Fibroblast of skin of left biceps (primary cell): ENCODE measurements around the gene TXNL4A.
"Not testable (repeated sequence)": the region's sequence is repeated elsewhere in the genome, so short reads cannot be mapped to it uniquely, and the experiment has no call there.

Source experiments
- DNase-seq, 2 experiments: peaks; one replicate each; pipeline ENCODE4 v3.0.0-alpha.2; 2013; ENCODE audit warnings: low read depth in 2 of 2

TXNL4A gene, protein sequence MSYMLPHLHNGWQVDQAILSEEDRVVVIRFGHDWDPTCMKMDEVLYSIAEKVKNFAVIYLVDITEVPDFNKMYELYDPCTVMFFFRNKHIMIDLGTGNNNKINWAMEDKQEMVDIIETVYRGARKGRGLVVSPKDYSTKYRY

DNA sequence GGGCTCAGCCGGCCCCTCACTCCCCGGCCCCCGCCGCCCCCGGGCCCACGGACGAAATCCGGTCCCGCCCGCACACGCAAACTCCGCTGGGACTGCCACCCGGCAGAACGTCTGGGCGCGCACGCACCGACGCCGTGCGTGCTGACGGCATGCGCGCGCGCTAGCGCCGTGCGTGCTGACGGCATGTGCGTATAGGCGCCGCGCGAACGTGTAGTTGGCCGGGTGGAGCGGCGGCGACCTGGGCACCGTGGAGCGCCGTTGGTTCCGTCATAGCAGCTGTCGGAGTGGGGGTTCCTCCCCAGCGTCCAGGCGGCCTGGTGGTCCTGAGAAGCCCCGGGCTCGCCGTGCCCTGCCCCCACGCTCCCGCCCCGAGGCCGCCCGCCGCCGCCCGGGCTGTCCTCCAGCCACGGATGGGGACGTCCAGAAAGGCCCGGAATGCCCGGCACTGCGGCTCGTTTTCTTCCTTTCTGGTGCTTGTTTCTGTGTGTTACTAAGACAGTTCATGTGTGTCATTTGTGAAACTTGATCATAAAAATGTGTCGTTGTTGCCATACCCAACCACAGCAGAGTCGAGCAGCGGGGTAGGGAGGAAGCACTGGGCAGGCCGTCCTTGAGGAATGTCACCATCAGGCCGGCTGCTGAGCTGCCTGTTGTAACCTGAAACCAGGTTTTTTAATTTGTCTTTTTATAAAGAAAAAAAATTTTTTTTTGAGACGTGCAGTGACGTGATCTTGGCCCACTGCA, at the start of gene TXNL4A:
TSS of gene TXNL4A (minus strand) at position 113 of the 744 bp plus-strand sequence. CDS start 171 bp downstream, outside the sequence.
- DNase-seq = peak; percentile 61 to 62

DNA sequence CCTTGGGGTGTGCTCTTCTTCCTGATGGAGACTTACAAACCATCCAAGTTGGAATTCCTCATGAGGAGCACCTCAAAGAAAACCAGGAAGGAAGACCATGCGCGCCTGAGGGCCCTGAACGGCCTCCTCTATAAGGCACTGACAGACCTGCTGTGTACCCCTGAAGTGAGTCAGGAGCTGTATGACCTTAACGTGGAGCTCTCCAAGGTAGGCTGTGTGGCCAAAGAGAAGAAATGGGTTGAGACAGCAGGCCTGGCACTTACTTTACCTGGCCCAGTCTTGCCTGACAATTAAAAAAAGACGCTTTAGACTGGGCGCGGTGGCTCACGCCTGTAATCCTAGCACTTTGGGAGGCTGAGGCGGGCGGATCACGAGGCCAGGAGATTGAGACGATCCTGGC, 48.9 kb upstream of the TXNL4A start:
- no peak for DNase-seq

DNA sequence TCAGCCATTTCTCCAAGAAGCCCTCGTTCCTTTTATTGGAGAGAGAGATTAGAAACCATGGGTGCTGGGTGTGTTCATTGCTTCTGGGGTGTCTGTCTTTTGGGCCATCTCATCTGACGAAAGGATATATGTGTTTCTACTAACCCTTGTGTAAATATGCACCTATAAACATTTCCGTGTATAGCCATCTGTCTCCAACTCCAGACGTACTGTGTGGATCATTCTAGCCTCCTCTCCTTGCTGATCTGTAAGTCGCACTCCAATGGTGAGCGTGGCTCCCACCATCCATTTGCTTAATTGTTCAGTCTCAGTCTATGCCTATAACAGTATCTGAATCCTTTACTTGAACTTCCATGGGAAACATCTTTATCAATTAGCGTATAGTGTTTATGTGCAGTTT, 47.6 kb upstream of the TXNL4A start:
- DNase-seq = no peak

DNA sequence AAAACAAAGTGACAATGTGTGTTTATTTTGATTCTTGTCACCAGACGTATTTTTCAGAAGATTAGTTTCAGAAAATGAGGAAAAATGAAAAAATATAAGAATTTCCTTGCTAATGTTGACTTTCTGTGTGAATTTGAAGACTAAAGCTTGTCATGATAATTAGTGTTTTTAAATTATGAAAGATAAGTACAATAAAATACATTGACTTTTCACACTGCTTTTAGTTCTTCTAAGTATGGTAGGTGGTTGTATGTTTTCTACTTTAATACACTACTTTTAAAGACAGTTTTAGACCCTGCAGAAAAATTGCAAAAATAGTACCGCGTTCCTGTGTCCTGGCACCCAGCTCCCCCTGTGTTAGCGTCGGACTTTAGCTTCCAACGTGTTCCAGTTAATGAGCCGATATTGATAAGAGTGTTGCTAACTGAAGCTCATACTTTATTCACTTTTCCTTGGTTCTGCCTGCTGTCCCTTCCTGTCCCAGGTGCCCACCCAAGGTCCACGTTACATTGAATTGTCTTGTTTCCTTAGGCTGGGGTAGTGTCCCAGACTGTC, 46.6 kb upstream of the TXNL4A start:
- DNase-seq = no peak

DNA sequence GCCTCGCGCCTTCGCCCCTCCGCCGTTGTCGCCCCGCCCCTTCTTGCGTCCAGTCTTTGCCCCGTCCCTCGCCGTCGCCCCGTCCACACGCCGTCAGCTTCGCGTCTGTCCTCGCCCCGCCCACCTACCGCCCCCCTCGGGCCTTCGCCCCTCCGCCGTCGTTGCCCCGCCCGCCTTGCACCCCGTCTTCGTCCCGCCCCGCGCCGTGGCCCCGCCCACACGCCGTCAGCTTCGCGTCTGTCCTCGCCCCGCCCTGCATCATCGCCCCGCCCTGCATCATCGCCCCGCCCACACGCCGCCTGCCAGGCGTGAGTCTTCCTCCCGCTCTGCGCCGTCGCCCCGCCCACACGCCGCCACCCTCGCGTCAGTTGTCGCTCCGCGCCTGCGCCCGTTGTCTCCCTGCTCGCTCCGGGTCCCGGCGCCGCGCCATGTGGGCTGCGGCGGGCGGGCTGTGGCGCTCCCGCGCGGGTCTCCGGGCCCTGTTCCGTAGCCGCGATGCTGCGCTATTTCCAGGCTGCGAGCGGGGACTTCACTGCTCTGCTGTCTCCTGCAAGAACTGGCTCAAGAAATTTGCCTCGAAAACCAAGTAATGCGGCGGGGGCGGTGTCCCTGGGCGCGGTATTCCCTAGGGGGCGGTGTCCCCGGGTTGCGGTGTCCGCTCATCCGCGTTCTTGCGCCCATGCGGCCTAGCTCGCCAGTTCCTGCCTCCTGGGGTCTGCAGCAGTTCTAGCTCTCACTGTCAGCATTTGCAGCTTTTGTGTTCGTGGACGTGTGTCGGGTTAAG, 45.9 kb upstream of the TXNL4A start, which contains the start of gene RBFA:
TSS of gene RBFA (plus strand) at position 367 of the 784 bp plus-strand sequence. CDS start at position 429, 62 bp downstream.
- peak; percentile 94 to 96 for DNase-seq

DNA sequence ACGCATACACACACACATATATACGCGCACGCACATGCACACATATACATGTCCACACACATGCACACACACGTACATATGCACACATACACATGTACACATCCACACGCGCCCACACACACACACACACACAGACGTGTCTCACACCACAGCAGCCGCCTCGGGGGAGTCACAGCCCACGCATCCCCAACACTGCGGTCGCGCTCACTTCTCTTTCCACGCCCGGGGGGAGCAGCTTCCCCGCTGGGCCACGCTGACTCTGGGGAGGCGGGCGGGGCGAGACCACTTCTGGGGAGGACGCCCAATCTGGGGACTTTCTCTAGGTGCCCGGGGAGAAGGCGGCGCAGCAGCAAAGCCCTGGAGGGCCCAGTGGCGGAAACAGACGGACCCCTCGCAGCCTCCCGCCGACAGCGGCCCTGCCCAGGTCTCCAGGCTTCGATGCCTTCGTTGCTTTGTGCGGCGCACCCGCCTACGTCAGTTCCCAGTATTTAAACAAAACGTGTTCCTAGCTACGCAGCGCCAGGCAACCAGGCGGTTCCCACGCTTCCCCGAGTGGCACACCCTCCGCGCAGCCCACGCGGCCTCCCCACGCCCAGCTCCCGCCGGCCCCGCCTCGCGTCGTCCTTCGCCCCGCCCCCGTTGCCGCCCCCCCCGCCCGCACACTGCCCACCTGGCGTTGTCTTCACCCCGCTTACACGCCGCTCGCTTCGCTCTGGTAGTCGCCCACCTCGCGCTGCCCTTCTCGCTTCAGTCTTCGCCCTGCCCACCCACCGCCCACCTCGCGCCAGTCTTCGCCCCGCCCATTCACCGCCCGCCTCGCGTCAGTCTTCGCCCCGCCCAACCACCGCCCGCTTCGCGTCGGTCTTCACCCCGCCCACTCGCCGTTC, 45.1 kb upstream of the TXNL4A start:
- DNase-seq = no peak

DNA sequence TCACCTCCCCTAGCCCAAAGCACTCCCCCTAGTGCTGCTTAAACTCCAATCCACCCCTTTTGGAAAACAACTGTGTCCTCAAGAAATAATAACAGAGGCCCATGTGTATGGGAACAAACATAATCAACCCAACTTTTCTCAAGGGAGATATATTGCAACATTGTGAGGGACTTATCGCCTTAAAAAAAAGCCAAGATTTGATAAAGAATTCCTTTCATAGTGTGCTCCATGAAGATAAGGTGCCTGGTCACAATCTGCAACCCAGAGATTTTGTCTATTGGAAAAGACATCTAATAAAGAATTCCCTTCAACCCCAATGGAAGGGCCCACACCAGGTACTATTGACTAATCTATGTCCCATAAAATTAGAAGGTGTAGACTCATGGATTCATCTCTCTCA, 41.3 kb upstream of the TXNL4A start:
- DNase-seq = no peak

DNA sequence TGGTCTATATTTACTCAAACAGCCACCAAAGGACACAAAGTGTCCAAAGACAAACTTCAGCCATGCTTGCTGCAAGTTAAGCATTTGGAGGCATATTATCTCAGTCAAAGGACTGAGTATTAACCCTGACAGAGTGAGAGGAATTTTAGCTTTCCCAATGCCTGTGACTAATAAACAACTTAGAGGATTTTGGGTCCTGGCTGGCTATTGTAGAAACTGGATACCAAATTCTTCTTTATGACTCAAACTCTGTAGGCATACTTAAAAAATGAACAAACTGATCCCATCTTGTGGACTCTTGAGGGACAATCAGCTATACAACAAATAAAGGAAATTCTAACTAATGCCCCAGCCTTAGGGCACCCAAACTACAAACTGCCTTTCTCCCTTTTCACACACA, 39.4 kb upstream of the TXNL4A start:
- DNase-seq = not testable (repeated sequence)

DNA sequence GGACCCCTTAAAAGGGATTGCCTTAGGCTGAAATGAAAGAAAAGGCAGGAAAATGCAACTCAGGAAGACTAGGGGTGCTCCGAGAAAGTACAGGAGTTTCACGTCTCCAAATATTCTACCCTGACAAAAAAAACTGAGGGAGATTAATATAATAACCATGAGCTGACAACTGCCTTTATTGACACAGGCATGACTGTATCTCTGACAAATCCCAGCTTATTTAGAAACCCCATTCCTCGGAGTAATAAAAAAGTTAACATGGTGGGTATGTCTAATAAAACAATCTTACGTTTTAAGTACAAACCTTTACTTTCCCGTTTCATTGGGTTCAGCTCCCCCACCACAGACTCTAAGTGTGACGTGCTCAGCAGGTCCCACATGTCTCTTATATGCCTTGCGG, 38.0 kb upstream of the TXNL4A start:
- no peak for DNase-seq

DNA sequence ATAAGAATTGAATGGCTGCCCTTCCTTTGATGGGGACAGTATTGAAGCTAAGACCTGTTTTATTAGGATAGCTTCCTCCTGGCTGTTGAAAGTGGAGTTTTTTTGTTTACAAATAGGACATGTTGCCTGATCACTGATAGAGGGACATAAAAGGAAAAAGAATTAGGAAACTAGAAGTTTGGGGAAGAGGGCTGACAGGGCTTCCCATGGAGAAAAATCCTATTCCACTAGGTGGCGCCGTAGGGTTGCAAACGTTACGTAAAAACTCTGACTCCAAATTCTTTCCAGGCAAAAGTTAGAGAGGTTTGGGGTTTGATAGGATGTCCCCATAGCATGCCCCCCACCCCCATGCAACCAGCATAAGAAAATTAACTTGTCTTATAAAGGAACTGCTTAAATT, 34.8 kb upstream of the TXNL4A start:
- no peak for DNase-seq

DNA sequence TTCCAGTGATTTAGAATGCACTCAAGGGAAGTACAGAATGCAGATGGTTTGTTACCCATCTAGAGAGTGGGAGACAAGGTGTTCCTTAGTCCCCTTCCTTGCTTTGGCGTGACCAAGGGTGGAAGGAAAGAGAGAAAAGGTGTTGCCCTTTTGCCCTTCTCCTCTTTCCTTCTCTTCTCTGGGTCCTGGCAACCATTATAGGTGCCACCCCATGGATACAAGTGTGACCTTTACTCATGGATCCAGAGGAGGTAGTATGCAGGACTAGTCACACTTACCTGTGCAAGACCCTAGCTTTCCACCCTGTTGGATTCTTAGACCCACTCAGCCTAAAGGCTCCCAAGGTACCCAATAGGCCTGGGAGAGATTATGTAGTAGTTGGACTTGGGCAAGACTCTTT, 34.2 kb upstream of the TXNL4A start:
- DNase-seq = no peak

DNA sequence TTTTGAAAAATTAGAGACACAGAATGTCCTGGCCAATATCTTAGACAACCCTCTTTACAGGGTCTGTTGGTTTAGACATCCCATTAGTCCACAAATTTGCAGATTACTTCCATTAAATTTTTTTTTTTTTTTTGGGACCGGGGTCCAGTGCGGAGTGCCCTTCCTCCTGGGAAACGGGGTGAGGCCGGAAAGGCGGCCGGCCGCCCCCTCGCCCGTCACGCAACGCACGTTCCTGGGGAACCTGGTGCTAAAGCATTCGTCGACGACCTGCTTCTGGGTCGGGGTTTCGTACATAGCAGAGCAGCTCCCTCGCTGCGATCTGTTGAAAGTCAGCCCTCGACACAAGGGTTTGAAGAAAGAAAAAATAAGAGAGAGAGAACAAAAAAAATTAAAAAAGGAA, 24.4 kb upstream of the TXNL4A start:
- DNase-seq = no peak

DNA sequence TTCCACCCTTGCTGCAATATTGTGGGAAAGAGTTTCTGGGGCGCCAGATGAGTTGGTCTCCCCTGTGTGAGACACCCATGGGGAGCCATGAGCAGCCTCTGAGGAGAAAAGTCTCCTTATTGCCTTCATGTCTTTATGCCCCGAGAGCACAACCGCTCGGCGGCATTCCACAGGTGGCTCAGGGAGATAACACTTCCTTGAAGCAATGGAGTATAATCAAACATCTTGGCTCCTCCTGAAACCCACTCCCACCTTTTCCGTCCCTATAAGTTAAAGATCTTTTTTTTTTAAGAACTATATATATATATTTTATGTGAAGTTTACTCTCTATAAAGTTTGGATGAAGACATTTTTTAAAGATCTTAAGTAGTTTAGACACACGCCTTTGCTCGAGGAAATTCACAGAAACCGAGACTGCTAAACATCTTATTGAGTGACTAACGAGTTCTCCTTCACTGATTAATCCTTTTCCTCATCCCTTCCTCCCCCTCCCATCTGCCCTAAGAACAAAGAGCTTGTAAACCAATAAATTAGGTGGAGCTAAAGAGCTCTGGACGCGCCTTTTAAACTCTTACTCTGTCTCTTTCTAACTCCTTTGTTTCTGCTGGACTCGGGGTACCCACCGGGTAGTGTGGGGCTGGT, 23.3 kb upstream of the TXNL4A start:
- DNase-seq = not testable (repeated sequence)

DNA sequence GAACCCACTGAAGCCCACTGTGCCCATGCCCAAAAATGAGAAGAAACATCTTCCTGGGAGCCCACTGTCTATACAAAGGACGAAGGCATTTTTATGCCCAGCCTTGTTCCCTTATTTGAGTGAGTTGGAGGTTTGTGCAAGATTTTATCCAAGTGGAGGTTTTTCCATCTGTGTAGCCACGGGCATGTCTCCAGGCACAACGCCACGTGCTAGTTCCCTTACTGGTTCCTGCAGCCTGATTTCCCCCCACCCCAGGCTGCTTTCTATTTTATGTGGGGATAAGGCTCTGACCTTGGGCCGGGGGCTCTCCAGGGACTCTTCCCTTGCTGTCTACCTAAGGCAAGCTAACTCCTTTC, 22.2 kb upstream of the TXNL4A start:
- DNase-seq = no peak

DNA sequence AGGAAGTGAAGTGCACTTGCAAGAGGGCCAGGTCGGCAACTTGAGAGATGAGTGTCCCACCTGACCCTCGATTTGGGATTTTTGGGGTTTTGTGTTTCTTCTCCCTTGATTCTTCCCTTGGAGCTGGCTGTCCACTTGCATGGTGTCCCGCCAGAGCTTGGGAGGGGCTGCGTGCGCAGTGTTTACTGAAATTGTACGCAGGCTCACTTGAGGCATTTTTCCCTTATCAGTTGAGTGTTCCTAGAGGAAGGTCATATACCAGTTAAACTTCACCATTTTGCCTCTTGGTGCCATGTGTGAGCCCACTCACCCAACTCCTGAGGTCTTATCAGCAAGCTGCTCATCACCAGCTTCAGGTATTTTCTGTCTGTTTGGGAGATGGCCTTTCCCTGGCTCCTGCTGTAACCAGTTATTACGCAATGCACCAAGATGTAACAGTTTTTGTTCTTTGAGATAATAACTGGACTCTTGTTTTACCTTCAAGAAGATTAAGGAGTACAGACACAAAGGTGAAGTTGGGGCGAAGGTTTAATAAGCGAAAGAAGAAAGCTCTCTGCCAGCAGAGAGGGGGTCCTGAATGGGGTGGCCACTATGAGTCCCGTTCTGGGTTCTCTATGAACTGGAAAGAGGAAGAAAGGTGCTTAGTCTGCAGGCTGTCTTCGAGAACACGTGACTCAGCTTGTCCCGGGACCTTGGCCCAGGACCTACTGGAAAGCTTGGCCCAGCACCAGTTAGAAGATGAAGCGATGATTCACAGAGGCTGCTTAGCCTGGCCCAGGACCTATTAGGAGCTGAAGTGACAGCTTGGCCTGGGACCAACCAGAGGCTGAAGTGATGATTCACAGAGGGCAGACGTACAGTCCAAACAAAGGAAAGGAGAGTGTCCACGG, 21.5 kb upstream of the TXNL4A start:
- DNase-seq = peak; percentile 62

DNA sequence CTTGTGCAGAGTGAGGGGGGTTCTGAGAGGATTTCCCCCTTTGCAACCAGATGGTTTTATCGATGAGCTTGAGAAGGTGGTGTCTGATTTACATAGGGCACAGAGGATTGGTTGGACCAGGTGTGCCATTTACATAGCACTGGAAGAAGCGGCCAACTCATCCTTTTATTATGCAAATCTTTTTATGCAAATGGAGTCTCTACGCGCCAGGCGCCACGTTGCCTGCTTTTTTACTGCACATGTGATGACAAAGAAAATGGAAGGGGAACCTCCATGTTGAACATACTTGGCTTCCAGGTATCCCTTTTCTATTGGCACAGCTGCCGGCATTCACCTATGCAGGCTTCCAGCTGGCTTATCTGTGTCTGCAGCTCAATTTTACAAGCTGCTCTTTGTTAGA, 18.4 kb upstream of the TXNL4A start:
- DNase-seq = no peak

DNA sequence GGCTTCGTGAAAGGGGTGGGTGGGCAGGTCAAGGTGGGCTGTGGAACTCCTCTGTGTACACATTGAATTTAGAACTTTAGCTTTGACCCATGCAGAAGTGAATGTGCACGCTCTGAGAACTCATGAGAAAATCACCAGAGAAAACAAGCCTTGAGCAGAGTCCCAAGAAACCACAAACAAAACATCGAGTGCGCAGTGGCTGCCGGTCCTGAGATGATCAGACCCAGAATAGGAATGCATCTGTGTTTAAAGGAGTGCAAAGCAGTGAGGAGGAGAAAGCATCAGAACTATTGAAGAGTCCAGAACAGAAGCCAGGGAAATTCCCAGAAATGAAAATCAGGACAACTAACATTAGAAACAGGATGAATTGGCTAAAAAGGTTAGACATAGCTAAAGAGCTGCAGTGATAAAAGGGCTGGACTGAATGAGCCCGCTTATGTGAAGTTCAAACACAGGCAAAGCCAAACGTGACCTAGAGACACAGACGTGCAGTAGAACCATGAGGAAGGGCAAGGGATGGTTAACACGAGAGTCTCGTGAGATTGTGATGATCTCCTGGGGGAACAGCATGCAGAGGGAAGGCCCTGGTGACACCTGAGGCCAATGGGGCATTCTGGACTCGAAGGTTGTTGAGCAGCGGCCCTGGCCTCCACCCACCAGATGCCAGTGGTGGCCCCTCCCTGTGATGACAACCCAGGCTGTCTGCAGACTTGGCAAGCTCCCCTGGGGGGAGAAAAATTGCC, 16.4 kb upstream of the TXNL4A start:
- DNase-seq = no peak

DNA sequence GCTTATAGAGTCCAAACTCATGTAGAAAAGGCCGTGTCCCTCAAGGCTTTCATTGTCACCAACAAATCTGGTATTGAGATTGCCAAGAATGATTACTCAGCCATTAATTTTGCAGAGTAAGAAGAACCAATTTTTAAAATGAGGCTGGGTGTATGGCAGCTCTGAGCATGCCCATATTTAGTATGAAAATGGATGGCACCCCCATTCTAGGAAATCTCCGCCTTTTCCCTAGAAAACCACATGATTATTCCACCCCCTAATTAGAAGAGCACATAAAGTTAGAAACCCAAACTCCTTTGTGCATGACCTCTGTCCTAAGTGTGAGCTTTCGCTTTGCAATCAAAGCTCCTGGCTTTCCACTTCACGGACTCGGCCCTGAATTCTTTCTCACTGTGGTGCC, 14.1 kb upstream of the TXNL4A start:
- no peak for DNase-seq

DNA sequence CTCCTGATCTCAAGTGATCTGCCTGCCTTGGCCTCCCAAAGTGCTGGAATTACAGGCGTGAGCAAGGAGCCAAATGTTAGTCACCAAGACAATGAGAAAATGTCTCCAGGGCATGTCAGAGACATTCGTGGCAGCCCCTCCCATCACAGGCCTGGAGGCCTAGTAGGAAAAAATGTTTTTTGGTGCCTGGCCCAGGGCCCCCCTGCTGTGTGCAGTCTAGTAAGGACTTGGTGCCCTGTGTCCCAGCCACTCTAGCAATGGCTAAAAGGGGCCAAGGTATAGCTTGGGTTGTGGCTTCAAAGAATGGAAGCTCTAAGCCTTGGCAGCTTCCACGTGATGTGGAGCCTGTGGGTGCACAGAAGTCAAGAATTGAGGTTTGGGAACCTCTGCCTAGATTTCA, 12.5 kb upstream of the TXNL4A start:
- DNase-seq = no peak
